ENCODE data around the gene USPL1. TPM values are rescaled to one million over a fixed set of nuclear protein-coding genes. Genes with fewer than 3 reads are reported as not detected.

Gene USPL1
- total and polyA plus RNA-seq, 7 donors: 6.6 to 18.4 (median 12.4) TPM

DNA sequence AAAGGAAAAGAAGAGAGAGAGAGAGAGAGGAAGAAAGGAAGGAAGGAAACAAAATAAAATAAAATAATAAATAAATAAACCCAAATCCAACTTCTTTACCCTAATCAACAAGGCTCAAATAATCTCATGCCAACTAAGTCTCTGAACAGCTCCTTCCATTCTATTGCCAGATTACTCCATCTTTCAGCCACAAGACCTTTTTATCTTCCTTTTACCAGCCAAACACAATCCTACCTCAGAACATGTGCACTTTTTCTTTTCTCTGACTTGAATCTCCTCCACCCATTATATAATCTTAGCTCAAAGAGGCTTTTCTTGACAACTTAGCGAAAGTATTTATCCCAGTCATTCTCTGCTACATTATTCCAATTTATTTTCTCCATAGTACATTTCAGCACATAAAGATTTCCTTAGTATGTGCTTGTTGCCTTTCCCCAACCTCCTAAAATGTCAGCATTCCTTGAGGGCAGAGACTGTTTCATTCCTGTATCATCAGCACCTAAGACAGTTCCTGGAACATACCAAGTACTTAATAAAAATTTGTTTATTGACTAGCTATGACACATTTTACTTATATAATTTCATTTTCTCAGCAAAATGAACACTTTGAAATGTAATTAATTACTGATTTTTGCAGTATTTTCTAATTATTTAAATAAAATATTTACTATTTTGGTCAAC is 33.5 kb upstream of the USPL1 start:
- no peak for DNase-seq
- no peaks in the 10 kb centered on the region for H3K9me3 ChIP-seq
- no peak for ATAC-seq
- WGBS, 3 donors: 95 to 100% (median 97%) methylated on average over 1 of the region's 1 CpG
- TF ChIP-seq, protein P1, sequence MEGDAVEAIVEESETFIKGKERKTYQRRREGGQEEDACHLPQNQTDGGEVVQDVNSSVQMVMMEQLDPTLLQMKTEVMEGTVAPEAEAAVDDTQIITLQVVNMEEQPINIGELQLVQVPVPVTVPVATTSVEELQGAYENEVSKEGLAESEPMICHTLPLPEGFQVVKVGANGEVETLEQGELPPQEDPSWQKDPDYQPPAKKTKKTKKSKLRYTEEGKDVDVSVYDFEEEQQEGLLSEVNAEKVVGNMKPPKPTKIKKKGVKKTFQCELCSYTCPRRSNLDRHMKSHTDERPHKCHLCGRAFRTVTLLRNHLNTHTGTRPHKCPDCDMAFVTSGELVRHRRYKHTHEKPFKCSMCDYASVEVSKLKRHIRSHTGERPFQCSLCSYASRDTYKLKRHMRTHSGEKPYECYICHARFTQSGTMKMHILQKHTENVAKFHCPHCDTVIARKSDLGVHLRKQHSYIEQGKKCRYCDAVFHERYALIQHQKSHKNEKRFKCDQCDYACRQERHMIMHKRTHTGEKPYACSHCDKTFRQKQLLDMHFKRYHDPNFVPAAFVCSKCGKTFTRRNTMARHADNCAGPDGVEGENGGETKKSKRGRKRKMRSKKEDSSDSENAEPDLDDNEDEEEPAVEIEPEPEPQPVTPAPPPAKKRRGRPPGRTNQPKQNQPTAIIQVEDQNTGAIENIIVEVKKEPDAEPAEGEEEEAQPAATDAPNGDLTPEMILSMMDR (IDR thresholded peaks at IDR 0.05): no peak
- no peak overlapping the region for H3K4me3 ChIP-seq
- H3K27me3 ChIP-seq (ENCODE audit: insufficient read depth in 3 of 3, low read length in 2 of 3): no peaks in the 10 kb centered on the region
- H3K4me1 ChIP-seq: peaks cover 7% of the 10 kb centered on the region
- no peaks in the 10 kb centered on the region for H3K36me3 ChIP-seq (ENCODE audit: insufficient read depth in 1 of 2, low read depth in 1 of 2)
- no peak overlapping the region for H3K27ac ChIP-seq
- intact Hi-C loops (cut with DNase I): no loop called here

- H3K4me1 ChIP-seq: peaks cover 5% of the 10 kb centered on the region
- intact Hi-C loops (cut with DNase I): no loop called here
- 67 to 69% (median 69%) methylated on average over 3 of the region's 3 CpGs for WGBS, 3 donors
- no peaks in the 10 kb centered on the region for H3K9me3 ChIP-seq
- no peak overlapping the region for H3K4me3 ChIP-seq
- ATAC-seq: no peak
- no peaks in the 10 kb centered on the region for H3K36me3 ChIP-seq (ENCODE audit: insufficient read depth in 1 of 2, low read depth in 1 of 2)
- TF ChIP-seq, protein P1 (IDR thresholded peaks at IDR 0.05): no peak
- no peaks in the 10 kb centered on the region for H3K27me3 ChIP-seq (ENCODE audit: insufficient read depth in 3 of 3, low read length in 2 of 3)
- no peak overlapping the region for H3K27ac ChIP-seq
- DNase-seq: no peak
Observed at GRCh38 chr13:30585748-30586262, 31.9 kb upstream of the USPL1 start.

- H3K4me3 ChIP-seq: no peak overlapping the region
- no peak overlapping the region for H3K27ac ChIP-seq
- H3K4me1 ChIP-seq: no peaks in the 10 kb centered on the region
- no peaks in the 10 kb centered on the region for H3K27me3 ChIP-seq (ENCODE audit: insufficient read depth in 3 of 3, low read length in 2 of 3)
- intact Hi-C loops (cut with DNase I): no loop called here
- 85 to 100% (median 86%) methylated on average over 1 of the region's 1 CpG for WGBS, 3 donors
- no peak for DNase-seq
- no peak for ATAC-seq
- H3K36me3 ChIP-seq (ENCODE audit: insufficient read depth in 1 of 2, low read depth in 1 of 2): no peaks in the 10 kb centered on the region
- TF ChIP-seq, protein P1 (IDR thresholded peaks at IDR 0.05): no peak
- no peaks in the 10 kb centered on the region for H3K9me3 ChIP-seq
Observed at GRCh38 chr13:30587231-30587630, 30.5 kb upstream of the USPL1 start.

GRCh38 chr13:30587739-30588138 is 30.0 kb upstream of the USPL1 start:
- Histone ChIP-seq H3K36me3 (ENCODE audit: insufficient read depth in 1 of 2, low read depth in 1 of 2) (no peaks in the 10 kb centered on the region), H3K27ac (no peak overlapping the region), H3K27me3 (ENCODE audit: insufficient read depth in 3 of 3, low read length in 2 of 3) (no peaks in the 10 kb centered on the region), H3K4me1 (no peaks in the 10 kb centered on the region), H3K9me3 (no peaks in the 10 kb centered on the region), H3K4me3 (no peak overlapping the region)
- TF ChIP-seq, protein P1 (IDR thresholded peaks at IDR 0.05): no peak
- ATAC-seq (no peak), DNase-seq (no peak)
- intact Hi-C loops (cut with DNase I): no loop called here

- ATAC-seq (no peak), DNase-seq (no peak)
- H3K9me3 ChIP-seq: no peaks in the 10 kb centered on the region
- TF ChIP-seq, protein P1 (IDR thresholded peaks at IDR 0.05): no peak
- no peaks in the 10 kb centered on the region for H3K4me1 ChIP-seq
- no peaks in the 10 kb centered on the region for H3K36me3 ChIP-seq (ENCODE audit: insufficient read depth in 1 of 2, low read depth in 1 of 2)
- H3K27ac ChIP-seq: no peak overlapping the region
- H3K4me3 ChIP-seq: no peak overlapping the region
- H3K27me3 ChIP-seq (ENCODE audit: insufficient read depth in 3 of 3, low read length in 2 of 3): no peaks in the 10 kb centered on the region
- 90 to 93% (median 92%) methylated on average over 2 of the region's 2 CpGs for WGBS, 3 donors
- intact Hi-C loops (cut with DNase I): no loop called here
Observed at GRCh38 chr13:30593001-30593400, 24.7 kb upstream of the USPL1 start.
